Mononuclear cell (primary cell): ENCODE measurements around the gene MGAT5. TPM values are rescaled to one million over a fixed set of nuclear protein-coding genes. Genes with fewer than 3 reads are reported as not detected.

ENCODE experiments used
- H3K27me3 ChIP-seq: 2 replicates; pipeline ENCODE4 v1.6.0; 2011; ENCODE audit warnings: low read length, control low read depth; ENCODE audit not compliant: insufficient read depth
- H3K4me1 ChIP-seq: 2 replicates; pipeline ENCODE4 v1.5.1; 2011; ENCODE audit warnings: mild to moderate bottlenecking, low read length, control low read depth; ENCODE audit not compliant: insufficient read depth
- H3K4me3 ChIP-seq: 2 replicates; pipeline ENCODE4 v1.5.1; 2011; ENCODE audit warnings: mild to moderate bottlenecking, low read length, moderate library complexity
- H3K9me3 ChIP-seq: 2 replicates; pipeline ENCODE4 v1.5.1; 2011; ENCODE audit warnings: low read depth, mild to moderate bottlenecking, control low read depth, low read length
- total RNA-seq: library from RNA; depleted of rRNA; stranded (reverse); fragments of >200 nt; gene quantifications from one replicate; pipeline ENCODE4 v1.2.3, GENCODE V29; 2012

MGAT5 gene
- total RNA-seq, 1 donor = 41.3 TPM

- H3K27me3 ChIP-seq = no peaks in the 10 kb centered on the region
- no peaks in the 10 kb centered on the region for H3K9me3 ChIP-seq
- no peak overlapping the region for H3K4me3 ChIP-seq
- H3K4me1 ChIP-seq = peaks cover 4% of the 10 kb centered on the region
Measured at GRCh38 chr2:134397146-134397896, 143.4 kb downstream of the MGAT5 start.

GRCh38 chr2:134398300-134398699 lies 144.4 kb downstream of the MGAT5 start:
- Histone ChIP-seq H3K4me3 (no peak overlapping the region), H3K27me3 (no peaks in the 10 kb centered on the region), H3K9me3 (no peaks in the 10 kb centered on the region), H3K4me1 (peaks cover 8% of the 10 kb centered on the region)

- Histone ChIP-seq H3K4me3 (no peak overlapping the region), H3K4me1 (peaks cover 11% of the 10 kb centered on the region), H3K27me3 (no peaks in the 10 kb centered on the region), H3K9me3 (no peaks in the 10 kb centered on the region)
Measured at GRCh38 chr2:134399096-134399495, 145.2 kb downstream of the MGAT5 start.

GRCh38 chr2:134401081-134401497 lies 147.2 kb downstream of the MGAT5 start:
- no peaks in the 10 kb centered on the region for H3K9me3 ChIP-seq
- peaks cover 11% of the 10 kb centered on the region for H3K4me1 ChIP-seq
- H3K27me3 ChIP-seq = no peaks in the 10 kb centered on the region
- H3K4me3 ChIP-seq = no peak overlapping the region

- Histone ChIP-seq H3K9me3 (no peaks in the 10 kb centered on the region), H3K4me3 (no peak overlapping the region), H3K27me3 (no peaks in the 10 kb centered on the region), H3K4me1 (peaks cover 14% of the 10 kb centered on the region)
Measured at GRCh38 chr2:134401789-134402188, 147.9 kb downstream of the MGAT5 start.

GRCh38 chr2:134402410-134402809 lies 148.5 kb downstream of the MGAT5 start:
- H3K27me3 ChIP-seq = no peaks in the 10 kb centered on the region
- H3K9me3 ChIP-seq = no peaks in the 10 kb centered on the region
- peaks cover 18% of the 10 kb centered on the region for H3K4me1 ChIP-seq
- H3K4me3 ChIP-seq = no peak overlapping the region

GRCh38 chr2:134405611-134406081 lies 151.8 kb downstream of the MGAT5 start:
- H3K4me3 ChIP-seq = no peak overlapping the region
- no peaks in the 10 kb centered on the region for H3K9me3 ChIP-seq
- peaks cover 34% of the 10 kb centered on the region for H3K4me1 ChIP-seq
- no peaks in the 10 kb centered on the region for H3K27me3 ChIP-seq

GRCh38 chr2:134406311-134406710 lies 152.4 kb downstream of the MGAT5 start:
- Histone ChIP-seq H3K4me1 (peaks cover 41% of the 10 kb centered on the region), H3K9me3 (no peaks in the 10 kb centered on the region), H3K4me3 (no peak overlapping the region), H3K27me3 (no peaks in the 10 kb centered on the region)

- Histone ChIP-seq H3K9me3 (no peaks in the 10 kb centered on the region), H3K4me3 (no peak overlapping the region), H3K4me1 (peaks cover 45% of the 10 kb centered on the region), H3K27me3 (no peaks in the 10 kb centered on the region)
Measured at GRCh38 chr2:134406736-134407135, 152.9 kb downstream of the MGAT5 start.

GRCh38 chr2:134407154-134407890 lies 153.4 kb downstream of the MGAT5 start:
- H3K9me3 ChIP-seq = no peaks in the 10 kb centered on the region
- no peaks in the 10 kb centered on the region for H3K27me3 ChIP-seq
- H3K4me1 ChIP-seq = peaks cover 50% of the 10 kb centered on the region
- H3K4me3 ChIP-seq = no peak overlapping the region

- Histone ChIP-seq H3K9me3 (no peaks in the 10 kb centered on the region), H3K4me1 (peaks cover 45% of the 10 kb centered on the region), H3K4me3 (no peak overlapping the region), H3K27me3 (no peaks in the 10 kb centered on the region)
Measured at GRCh38 chr2:134408386-134408785, 154.5 kb downstream of the MGAT5 start.

- no peaks in the 10 kb centered on the region for H3K9me3 ChIP-seq
- H3K4me3 ChIP-seq = no peak overlapping the region
- H3K4me1 ChIP-seq = peaks cover 43% of the 10 kb centered on the region
- no peaks in the 10 kb centered on the region for H3K27me3 ChIP-seq
Measured at GRCh38 chr2:134408791-134409190, 154.9 kb downstream of the MGAT5 start.

GRCh38 chr2:134410006-134410405 lies 156.1 kb downstream of the MGAT5 start:
- Histone ChIP-seq H3K27me3 (no peaks in the 10 kb centered on the region), H3K9me3 (no peaks in the 10 kb centered on the region), H3K4me3 (no peak overlapping the region), H3K4me1 (peaks cover 43% of the 10 kb centered on the region)

GRCh38 chr2:134410831-134411231 lies 157.0 kb downstream of the MGAT5 start:
- Histone ChIP-seq H3K4me3 (no peak overlapping the region), H3K27me3 (no peaks in the 10 kb centered on the region), H3K4me1 (peaks cover 43% of the 10 kb centered on the region), H3K9me3 (no peaks in the 10 kb centered on the region)

GRCh38 chr2:134411279-134411827 lies 157.5 kb downstream of the MGAT5 start:
- Histone ChIP-seq H3K4me1 (peaks cover 43% of the 10 kb centered on the region), H3K27me3 (no peaks in the 10 kb centered on the region), H3K4me3 (no peak overlapping the region), H3K9me3 (no peaks in the 10 kb centered on the region)
